HG03378 (cell line): Measurements from ENCODE around the gene ZNF407.

Experiments
- ATAC-seq: cut with Tn5 transposase; IDR thresholded peaks from one replicate; pipeline ENCODE4 v1.9.1; 2021; ENCODE audit warnings: mild to moderate bottlenecking, moderate library complexity; ENCODE audit not compliant: unreplicated experiment

ZNF407 gene

DNA sequence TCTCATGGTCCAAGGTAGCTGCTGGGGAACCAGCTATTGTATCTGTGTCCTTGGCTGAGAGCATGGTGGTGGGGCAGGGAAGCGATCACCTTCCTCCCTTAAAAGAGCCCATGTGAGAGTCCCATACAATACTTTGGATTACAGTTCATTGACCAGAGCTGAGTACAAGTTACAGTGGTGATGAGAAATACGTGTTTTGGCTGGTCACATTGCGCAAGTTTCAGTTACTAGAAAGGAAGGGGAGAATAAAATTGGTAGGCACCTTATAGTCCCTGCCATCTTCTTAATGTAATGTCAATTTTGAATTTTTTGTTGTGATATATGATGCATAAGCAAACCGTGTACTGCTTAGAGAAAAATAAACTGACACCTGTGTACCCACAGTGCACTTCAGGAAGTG, 67.7 kb downstream of the ZNF407 start:
- no peak for ATAC-seq

- no peak for ATAC-seq
These were observed 68.2 kb downstream of the ZNF407 start for GRCh38 chr18:74665905-74666304.

DNA sequence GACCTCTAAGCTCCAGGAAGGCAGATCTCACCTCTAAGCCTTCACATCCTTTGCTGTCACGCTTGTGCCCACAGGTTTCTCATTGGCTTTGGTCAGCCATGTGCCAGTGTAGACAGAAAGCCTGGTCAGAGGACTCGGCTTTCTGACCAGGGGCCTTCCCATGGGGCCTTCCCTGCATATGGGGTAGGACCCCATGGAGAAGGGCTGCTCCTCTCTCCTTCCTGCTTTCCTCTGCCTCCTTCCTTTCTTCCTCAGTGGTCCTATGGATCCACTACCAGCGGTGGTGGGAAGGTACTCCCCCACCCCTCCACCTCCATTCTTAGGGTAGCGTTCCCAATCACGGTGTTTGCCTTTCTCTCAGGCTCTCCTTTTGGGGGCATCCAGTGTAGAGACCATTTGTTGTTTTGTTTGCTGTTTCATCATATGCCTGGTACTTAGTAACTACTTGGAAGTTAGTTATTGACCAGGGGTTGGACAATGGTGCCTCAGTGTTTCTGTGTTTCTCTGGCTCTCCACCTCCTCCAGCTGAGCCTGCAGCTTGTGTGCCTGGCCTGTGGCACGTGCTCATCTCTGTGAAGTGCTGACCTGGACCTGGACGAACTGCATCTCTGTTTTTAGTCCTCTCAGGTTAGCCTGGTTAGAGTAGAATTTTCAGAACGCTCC, 71.6 kb downstream of the ZNF407 start:
- ATAC-seq: no peak

DNA sequence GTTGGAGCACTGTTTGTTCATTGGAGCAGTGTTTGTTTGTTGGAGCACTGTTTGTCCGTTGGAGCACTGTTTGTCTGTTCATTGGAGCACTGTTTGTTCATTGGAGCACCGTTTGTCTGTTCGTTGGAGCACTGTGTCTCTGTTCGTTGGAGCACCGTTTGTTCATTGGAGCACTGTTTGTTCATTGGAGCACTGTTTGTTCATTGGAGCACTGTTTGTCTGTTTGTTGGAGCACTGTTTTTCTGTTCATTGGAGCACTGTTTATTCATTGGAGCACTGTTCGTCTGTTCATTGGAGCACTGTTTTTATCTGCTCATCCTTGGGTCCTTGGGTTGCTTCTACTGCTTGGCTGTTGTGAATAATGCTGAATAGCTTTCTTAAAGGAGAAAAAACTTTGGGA, 74.7 kb downstream of the ZNF407 start:
- ATAC-seq: no peak

GRCh38 chr18:74674487-74674886, 76.8 kb downstream of the ZNF407 start:
- ATAC-seq: no peak

DNA sequence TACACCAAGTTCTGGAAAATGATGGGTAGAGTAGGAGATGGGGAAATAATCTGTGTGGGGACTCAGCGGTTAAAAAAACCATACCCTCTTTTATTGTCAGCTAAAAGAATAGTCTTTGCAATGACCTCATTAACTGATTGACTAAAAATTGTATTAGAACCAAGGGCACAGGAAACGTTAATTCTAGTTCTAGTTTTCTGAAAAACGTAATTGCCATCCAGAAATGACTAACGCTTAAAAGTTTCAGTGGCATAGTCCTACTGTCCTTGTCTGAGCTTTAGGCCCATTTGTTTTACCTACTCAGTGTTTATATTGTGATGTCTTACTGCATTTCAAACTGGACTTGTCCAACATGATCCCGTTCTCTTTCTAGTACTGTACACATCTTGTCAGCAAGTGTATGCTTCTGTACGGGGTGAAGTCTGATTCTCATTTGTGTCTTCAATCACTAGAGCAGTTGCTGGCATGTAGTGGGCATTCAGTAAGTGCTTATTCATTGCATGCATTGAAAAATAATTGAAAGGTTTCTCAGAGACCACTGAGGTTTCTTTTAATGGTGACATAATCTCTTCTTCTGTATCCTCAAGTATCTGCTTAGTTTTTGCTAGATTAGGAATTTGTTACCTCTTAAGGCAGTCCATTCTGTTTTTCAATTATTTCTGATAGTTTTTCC, 81.5 kb downstream of the ZNF407 start:
- ATAC-seq: no peak

DNA sequence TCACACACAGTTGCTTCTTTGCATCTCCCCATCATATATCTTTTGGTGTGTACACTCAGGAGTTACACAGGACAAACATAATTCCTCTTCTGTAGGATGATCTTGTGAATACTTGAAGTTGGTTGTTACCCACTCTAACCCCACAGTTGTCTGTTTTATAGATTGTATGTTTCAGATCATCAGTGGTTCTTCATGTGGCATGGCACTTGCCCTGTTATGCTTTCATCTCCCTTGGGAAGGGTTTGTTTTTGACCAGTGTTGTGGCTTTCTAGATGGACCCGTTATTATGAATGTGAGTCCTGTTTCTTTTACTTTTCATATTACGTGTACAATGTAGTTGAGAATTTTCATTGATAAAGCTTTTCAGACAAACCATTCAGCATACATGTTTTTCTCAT, 82.0 kb downstream of the ZNF407 start:
- ATAC-seq: no peak

DNA sequence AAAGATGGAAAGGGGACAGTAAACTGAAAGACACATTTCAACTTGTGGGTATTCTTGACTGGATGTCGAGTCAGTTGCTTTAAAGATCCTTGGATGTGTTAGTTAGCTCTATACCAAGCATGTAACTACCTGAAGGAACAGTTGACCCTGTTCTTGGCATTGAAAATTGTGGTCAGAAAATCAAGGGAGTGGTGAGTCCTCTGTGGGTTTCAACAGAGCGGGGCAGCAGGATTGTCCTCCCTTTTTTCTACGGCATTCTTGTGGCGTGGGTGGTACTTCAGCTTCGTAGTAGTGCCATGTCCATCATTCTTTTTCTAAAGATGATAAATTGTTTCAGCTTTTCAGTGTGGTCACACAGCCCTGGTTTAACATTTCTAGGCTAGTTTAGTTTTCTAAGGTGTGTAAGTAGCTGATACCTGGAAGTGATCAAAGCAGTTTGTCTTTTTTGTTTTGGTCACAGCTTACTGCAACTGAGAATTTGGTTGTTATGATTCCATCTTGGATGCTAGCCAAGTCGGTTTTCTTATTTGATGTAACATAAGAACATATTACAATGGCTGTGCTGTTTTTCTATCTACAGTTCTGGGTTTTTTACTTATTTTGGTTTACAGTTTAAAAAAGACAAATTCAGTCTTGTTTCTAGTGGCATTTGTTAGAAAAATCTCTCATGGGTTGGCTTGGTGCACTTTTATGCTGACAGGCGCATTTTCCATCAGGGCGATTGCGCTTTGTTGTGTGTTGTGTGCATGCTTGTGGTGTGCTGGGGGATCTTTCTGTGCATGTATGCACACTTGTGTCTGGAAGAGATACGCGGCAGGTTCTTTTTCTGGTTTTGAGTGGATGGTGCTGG, 84.7 kb downstream of the ZNF407 start:
- no peak for ATAC-seq

DNA sequence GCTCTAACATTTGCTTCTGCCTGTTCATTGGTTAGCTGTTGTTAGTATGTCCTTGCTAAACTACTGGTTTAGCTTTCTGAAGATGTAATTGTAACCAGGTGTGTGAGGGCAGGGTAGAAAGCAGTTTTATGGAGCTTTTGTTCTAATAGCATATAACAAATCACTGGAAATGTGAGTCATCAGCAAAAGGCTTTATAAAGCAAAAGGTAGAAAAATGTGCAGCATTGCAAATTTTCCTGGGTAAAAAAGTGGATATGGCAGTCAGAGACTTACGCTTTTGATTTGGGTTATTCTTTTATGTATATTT, 85.3 kb downstream of the ZNF407 start:
- no peak for ATAC-seq

DNA sequence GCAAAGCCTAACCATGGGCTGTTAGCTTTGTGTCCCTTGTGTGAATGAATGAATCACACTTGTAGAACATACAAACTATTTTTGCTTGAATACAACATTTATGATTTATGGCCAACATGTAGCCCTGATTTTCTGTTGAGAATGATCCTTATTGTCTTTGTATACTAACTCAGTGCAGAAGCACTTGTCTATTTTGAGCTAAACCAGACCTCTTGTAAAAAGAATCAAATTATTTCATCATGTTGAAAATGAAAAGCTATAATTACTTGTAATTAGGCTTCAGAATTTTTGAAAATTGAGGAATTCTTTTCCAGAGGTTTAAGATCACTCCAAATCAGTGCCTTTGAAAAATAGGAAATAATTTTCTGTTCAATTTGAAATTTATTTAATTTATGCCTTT, 85.9 kb downstream of the ZNF407 start:
- ATAC-seq: no peak

DNA sequence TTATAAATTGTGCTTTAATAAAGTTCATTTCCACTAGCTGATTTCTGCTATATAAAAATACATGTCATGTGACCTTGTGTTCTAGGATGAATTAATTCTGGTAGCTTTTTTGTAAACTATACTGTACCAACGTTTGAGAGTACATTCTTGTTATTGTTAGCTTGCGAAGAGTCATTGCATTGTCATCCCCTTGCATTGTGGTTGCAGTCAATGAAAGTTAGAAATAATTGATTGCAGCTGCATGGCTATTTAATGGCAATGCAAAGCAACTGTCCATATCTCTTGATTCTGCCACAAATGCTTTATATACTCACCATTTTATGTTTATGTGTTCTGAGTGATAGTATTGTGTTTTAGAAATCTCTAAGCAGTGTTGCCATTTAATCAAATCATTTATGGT, 91.6 kb downstream of the ZNF407 start:
- no peak for ATAC-seq

DNA sequence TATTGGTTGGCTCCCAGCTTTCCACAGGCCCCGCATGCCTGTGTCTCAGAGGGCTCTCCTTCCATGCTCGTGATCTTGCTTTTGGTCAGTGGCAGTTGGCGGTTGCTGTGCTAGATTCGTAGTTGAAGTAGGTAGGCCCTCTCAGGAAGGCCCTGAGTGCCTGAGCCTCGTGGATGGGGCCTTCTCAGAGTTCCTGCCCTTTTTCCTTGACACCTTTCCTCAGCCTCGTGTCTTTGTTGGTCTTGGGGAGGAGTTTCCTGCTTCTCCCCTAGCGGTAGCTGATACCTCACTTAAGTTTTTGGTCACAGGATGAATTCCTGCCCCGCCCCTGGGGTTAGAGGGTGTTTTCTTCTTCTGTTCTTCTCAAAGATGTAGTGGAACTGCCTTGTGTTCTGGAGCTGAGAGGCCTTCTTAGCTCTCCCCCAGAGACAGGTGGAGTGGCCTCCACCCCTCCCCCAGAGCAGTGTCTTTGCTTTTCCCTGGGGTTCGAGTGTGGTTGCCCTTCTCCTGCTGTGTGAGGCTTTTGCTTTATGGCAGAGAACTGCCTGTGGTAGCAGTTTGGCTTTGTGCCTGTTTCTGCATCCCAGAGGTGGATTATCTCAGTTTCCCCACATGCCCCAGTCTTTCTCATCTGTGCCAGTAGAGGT, 94.8 kb downstream of the ZNF407 start:
- no peak for ATAC-seq

GRCh38 chr18:74694436-74694835, 96.8 kb downstream of the ZNF407 start:
- no peak for ATAC-seq

DNA sequence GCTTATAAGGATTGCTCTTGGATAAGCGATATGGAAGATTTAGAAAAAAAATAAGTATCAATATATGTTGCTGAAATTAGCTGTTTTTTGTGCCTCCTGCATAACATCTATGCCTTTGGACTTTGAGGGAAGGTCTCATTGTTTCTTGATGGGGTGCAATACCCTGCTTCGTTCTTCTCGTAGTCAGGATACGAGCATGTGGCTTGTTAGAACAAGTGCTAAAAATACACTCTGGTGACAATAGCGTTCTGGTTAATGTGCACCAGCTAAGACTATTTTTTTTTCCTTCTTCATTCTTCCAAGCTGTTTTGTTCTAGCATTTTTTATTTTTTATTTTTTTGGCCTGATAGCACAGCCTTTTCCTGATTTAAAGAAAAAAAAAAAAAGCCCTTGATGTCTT, 97.5 kb downstream of the ZNF407 start:
- ATAC-seq: no peak

DNA sequence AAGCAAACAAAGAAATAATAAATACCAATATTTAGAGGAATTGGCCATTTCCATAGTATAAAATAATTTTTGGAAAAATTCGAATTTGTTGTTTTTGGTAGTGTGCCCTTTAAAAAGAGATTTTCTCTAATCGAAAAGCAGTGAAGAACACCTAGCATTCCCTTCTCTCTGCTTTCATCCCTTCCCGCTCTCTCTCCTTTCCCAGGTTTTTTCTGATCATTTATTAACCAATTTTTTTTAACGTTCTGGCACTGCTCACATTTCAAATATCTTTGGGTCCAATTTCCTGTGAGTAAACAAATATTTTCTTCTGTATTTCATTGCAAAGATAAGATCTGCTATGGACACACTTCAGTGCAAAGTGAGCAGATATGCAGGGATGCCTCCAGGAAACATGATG, 101.2 kb downstream of the ZNF407 start:
- no peak for ATAC-seq

- no peak for ATAC-seq
These were observed 101.8 kb downstream of the ZNF407 start for GRCh38 chr18:74699455-74699854.

GRCh38 chr18:74702950-74703349, 105.3 kb downstream of the ZNF407 start:
- ATAC-seq: no peak

DNA sequence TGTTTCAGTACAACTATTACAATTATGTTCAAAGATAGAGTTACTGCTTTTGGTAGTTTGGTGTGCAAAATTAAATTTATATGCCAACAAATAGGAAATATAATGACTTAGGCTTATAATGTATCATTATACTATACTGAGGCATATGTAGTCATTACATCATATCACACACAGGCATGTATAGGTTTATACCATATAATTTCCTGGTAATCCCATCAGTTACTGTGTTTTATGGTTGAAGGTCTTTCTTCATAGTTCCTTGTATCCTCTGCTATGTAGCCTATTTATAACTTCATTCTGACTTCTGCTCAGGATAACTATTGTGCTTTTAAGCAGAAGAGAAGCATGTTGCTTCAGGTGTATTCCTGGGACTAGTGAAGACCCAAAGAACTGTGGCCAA, 110.5 kb downstream of the ZNF407 start:
- ATAC-seq: no peak

- ATAC-seq: no peak
These were observed 111.8 kb downstream of the ZNF407 start for GRCh38 chr18:74709452-74709851.

DNA sequence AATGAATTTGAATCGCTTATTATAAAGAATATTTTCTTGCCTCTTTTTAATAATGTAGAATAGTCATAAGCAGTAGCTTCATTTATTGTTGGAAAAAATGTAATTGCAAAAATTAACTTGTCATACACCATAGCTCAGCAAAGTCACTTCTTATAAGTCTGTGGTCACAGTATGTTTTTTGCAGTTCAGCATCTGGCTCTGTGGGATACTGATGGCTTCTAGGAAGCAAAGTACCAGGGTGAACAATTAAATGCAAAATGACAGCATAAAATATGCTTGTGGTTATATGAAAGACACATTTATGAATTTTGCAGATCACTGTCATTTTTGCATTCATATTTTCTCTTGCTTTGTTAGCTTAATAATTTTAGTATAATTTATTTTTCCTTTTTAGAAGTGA, 116.5 kb downstream of the ZNF407 start:
- ATAC-seq: no peak

DNA sequence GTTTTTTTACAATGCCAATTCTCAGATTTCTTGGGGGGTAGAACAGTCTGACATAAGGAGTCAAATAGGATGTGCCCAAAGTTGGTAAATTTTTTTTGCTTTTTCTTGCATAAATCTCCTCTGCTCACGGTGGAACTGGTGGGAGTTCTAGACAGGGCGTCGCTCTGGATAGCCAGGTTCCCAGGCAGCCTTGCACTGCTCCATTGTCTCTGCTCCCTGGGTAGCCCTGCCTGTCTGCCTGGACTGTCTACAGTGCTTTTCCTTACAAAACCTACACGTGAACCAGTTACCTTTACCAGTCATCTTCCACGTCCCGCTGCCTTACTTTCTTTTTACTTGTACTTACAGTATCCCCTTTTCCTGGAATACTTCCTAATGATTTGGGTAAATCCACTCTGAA, 117.1 kb downstream of the ZNF407 start:
- no peak for ATAC-seq

- no peak for ATAC-seq
These were observed 117.6 kb downstream of the ZNF407 start for GRCh38 chr18:74715306-74715705.
